Left colon (tissue), 2 donors: ENCODE data around the gene ATG7. TPM values are rescaled to one million over a fixed set of nuclear protein-coding genes. Genes with fewer than 3 reads are reported as not detected.
"Not testable (repeated sequence)": the region's sequence is repeated elsewhere in the genome, so short reads cannot be mapped to it uniquely, and the experiment has no call there.

Experiments
- ATAC-seq: fragments of 200-7000 bp; cut with Tn5 transposase; one replicate; pipeline ENCODE4 v1.9.1; 2020; ENCODE audit warnings: mild to moderate bottlenecking, moderate library complexity
- DNase-seq, 2 donors: peaks; one replicate each; pipeline ENCODE4 v3.0.0-alpha.2; 2020
- intact Hi-C, 2 donors: fragments of 100-400 bp; cut with DNase I in 1 of 2; cut with micrococcal nuclease in 1 of 2; formaldehyde crosslinking; loops; one replicate each; pipeline versions ENCODE4 v1.11.2 to v1.14.0; 2022; cut with DNase I, micrococcal nuclease
- total RNA-seq, 2 donors: library from RNA; stranded (reverse); fragmentation: NEBNext Ultra II Directional; extraction: Animal tissue kit (Norgen Biotek cat#: 25700); gene quantifications; one replicate each; pipeline ENCODE4 v1.2.1, GENCODE V29; 2021
- donor health status: DM: no; HTN: no; CAD: no.
- donor health status: DM: yes; HTN: yes; CAD: no.

ATG7 gene
- total RNA-seq, 2 donors from 2014 or later, result 34.6 to 41.0 TPM

DNA sequence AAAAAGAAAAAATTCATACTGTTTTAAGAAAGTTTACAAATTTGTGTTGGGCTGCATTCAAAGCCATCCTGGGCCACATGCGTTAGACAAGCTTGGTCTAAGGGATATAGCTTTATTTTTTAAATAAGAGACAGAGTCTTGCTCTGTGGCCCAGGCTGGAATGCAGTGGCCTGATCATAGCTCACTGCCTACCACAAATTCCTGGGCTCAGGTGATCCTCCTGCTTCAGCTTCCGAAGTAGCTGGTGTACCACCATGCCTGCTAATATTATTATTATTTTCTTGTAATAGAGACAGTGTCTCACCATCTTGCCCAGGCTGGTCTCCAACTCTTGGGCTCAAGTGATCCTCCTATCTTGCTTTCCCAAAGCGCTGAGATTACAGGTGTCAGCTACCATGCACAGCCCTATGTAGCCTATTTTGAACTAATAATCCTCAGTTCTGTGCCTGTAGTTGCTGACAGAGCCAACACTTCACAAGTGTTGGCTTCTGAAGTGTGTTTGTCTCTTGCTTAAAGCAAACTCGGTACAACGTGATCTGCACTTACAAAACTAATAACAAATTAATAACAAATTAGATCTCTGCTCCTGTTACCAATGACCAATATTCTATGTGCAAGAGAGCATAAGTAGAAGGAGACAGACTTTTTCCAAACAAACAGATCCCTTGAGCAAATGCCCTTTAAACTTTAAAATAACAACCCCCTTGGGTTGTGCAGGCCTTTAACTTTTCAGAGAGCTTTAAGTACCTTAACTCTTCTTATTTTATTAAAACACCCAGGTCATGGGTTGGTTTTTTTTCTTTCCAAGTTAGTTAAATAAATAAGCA lies 236.4 kb downstream of the ATG7 start:
- ATAC-seq (no peak), DNase-seq (no peak)

DNA sequence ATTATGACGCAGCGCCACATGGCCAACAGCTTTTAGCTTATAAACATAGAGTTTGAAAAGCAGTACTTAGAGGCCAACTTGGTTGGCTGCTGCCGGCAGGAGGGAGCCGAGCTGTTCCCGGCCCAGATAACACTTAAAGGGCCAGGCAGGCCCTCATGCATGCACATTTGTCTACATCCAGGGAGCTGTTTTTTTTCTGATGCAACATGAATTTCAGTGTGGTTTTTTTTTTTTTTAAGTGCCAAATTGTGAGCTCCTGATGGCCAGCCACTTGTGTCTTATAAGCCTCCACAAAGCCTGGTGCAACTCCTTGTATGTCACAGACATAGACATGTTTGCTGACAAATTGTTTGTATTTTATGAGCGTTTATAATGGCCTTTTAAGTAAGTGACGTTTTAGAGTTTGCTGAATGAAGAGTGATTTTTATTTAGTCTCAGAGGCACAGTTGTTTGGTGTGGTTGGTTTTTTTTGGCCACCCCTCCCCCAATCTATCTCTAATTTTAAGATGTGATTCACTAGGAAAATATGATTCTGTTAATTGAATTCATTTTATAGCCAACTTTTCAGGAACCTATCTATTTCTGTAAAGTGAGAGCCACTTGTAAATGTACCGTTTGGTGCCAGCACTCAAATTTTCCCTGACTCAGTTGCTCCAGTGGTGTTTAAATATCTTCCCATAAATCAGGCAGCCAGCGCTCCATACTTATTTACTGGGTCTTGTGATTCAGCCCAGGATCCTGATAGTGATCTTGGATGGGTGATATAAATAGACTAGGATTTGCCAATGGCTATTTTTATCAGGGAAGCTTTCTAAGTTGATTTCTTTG lies 237.2 kb downstream of the ATG7 start:
- ATAC-seq, result peak; percentile 97
- peak; percentile 69 to 76 for DNase-seq
- intact Hi-C loops, result no loop called here

More for the DNA sequence above, 236.4 kb downstream of the ATG7 start:
- intact Hi-C loops, result no loop called here

DNA sequence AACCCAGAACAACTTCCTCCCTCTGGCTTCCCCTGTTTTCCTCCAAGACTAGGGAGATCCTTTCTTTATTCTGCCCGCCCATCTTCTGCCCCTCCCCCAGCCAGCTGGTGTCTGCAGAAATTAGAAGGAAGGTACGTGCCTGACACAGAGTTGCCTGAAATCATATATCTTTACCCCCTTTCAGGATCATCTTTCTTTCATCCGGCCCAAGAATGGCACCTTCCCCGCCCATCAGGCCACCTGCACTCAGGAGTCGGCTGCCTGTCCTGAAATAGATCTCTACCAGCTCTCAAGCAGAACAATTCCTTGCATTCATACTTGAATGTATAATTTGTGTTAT lies 237.8 kb downstream of the ATG7 start:
- no peak for DNase-seq
- no peak for ATAC-seq
- intact Hi-C loops, result no loop called here

- no peak for ATAC-seq
- DNase-seq, result no peak
Measured at GRCh38 chr3:11510356-11510755, 238.2 kb downstream of the ATG7 start.

DNA sequence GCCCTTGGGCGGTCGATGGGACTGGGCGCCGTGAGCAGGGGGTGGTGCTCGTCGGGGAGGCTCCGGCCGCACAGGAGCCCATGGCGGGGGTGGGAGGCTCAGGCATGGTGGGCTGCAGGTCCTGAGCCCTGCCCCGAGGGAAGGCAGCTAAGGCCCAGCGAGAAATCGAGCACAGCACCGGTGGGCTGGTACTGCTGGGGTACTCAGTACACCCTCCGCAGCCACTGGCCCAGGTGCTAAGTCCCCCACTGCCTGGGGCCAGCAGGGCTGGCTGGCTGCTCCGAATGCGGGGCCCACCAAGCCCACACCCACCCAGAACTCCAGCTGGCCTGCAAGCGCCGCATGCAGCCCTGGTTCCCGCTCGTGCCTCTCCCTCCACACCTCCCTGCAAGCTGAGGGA lies 239.4 kb downstream of the ATG7 start:
- DNase-seq, ATAC-seq, intact Hi-C loops: not testable (repeated sequence)

More at GRCh38 chr3:11510356-11510755, 238.2 kb downstream of the ATG7 start:
- intact Hi-C loops, result no loop called here

GRCh38 chr3:11513125-11513816 lies 241.1 kb downstream of the ATG7 start:
- intact Hi-C loops, DNase-seq, ATAC-seq: not testable (repeated sequence)

DNA sequence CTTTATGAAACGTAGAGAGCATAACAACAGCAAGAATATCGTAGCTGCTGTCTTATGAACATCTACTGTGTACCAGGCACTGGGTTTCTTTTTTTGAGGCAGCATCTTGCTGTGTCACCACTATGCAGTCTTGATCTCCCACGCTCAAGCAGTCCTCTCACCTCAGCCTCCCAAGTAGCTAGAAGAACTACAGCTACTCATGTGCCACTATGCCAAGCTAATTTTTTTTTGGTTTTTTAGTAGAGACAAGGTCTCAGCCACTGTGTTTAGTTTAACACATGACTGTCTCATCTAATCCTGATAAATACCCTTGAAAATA lies 241.6 kb downstream of the ATG7 start:
- intact Hi-C loops, result no loop called here
- ATAC-seq (no peak), DNase-seq (no peak)

DNA sequence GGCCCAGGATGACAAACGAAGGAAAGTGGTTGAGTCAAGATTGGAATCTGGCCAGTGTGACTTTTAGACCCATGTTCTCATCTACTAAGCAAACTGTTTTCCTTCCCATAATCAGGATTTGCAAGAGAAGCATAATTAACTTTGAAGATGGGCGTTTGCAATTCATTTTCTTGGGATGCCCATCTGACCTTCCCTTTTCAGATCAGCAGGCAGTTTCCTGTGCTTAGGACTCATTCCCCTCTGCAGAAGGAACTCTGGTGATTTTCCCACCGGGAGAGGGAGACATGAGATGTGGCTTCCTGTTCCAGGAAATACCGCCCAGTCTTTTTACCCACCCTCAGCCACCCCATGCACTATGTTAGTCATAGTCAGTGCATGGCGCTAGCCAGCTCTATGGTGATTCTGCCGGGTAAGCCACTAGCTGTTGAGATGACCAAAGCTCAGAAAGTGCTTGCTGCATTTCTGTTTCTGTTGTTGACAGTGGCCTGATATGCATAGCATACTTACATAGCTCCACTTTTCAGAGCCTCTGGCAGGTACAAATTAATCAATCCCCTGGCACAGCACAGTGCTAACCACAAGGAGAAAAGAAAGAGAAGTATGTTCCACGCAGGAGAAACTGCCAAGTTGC lies 242.1 kb downstream of the ATG7 start:
- intact Hi-C loops, result no loop called here
- ATAC-seq (peak; percentile 42), DNase-seq (no peak)

GRCh38 chr3:11517601-11518000 lies 245.4 kb downstream of the ATG7 start:
- intact Hi-C loops, result no loop called here
- DNase-seq (no peak), ATAC-seq (no peak)

- DNase-seq, result no peak
- intact Hi-C loops, result no loop called here
- no peak for ATAC-seq
Measured at GRCh38 chr3:11521167-11521566, 249.0 kb downstream of the ATG7 start.

GRCh38 chr3:11522398-11522715 lies 250.2 kb downstream of the ATG7 start:
- intact Hi-C loops, result no loop called here
- ATAC-seq (no peak), DNase-seq (no peak)

- intact Hi-C loops, result no loop called here
- ATAC-seq (no peak), DNase-seq (no peak)
Measured at GRCh38 chr3:11522953-11523571, 250.9 kb downstream of the ATG7 start.

DNA sequence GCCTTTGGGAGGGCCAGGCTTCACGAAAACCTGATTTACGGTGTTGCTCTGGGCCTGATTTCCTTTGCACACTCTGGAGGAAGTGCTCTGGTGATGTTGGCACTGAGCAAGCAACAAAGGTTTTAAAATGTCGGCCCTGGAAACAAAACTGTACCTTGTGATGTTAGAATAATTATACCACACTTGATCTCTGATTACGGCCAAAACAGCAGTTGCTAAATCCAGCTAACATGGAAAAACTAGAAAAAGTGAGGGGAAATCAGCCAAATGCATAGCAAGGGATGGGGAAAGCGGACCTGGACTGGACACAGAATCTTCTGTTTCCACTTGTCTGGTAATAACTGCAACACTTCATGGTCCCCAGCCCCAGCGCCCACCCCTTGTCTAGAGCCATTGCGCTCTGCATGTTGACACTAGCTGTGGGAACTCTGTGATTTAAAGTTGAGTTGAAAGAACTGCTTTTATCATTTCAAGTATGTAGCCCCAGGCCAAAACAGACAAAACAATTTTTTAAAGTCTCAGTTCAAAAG lies 251.4 kb downstream of the ATG7 start:
- intact Hi-C loops, result no loop called here
- DNase-seq (no peak), ATAC-seq (no peak)

DNA sequence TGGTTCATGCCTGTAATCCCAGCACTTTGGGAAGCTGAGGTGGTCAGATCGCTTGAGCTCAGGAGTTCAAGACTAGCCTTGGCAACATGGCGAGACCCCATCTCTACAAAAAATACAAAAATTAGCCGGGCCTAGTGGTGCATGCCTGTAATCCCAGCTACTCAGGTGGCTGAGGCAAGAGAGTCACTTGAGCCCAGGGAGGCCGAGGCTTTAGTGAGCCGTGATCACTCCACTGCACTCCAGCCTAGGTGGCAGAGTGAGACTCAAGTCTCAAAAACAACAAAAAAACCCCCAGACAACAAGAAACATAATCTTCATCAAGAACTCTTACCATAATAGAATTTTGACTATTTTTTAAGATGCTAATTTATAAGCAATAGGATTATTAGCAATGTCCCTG lies 253.9 kb downstream of the ATG7 start:
- DNase-seq, intact Hi-C loops, ATAC-seq: not testable (repeated sequence)

- no peak for DNase-seq
- intact Hi-C loops, result no loop called here
- no peak for ATAC-seq
Measured at GRCh38 chr3:11529281-11529680, 257.1 kb downstream of the ATG7 start.

DNA sequence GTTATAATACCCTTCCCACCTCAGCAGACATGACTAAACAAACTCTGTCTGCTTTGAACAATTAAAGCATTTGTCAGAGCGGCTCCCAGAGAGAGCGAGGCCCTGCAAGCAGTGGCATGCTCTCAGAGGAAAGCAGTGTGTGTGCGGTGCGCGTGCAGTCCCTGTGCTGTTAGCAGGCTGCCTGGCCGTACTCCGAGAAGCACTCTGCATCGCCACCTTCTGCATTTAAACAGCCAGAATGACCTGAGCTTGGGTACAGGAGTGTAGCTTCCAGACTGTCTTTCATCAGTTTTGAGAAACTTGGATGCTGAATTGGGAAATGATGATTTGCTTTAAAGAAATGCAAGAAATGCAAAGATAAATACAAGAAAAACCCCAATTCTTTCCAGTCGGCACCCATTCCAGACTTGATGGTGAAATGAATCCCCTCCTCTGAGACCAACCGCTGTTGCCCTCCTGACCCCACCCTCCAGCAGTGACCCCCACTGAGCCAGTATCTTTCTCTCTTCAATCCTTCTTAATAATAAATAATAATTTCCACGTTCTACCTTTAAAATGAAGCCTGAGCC lies 258.0 kb downstream of the ATG7 start:
- intact Hi-C loops, result no loop called here
- DNase-seq, result no peak
- no peak for ATAC-seq

- intact Hi-C loops, result no loop called here
- ATAC-seq (no peak), DNase-seq (no peak)
Measured at GRCh38 chr3:11532931-11533391, 260.8 kb downstream of the ATG7 start.

DNA sequence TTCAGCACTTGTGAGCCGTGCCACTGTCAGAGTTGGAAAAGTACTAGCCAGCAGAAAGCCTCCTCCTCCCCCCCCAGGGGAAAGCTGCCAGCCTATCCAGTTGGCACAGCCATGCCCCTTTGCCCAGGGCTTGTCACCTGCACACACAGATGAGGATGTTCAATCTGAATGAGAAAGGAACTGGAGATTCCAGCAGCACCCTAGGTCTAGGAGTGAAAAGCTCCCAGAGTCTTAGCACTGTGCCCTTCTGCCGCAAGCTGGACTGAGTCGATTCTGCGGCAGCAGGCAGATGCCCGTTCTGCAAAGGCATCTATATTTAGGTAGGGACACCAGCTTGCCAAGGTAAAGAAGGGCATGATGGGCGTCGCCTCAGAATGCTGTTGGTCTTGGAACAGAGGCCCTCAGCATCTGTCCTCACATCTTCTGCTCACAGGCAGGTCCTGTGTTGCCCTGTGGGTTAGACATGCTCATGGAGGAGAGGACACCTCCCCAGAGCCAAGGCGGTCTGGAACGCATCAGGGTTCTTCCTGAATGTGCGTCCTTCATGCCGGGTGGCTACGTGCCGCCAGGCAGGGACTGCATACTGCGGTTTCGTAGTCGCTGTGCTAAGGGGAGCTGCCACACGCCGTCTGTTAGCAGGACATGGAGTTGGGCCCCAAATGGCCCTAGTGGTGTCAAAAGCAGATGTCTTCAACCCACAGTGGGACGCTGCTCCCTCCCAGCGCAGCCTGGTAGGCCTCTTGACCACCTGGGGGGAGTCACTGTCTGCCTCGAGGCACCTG lies 262.0 kb downstream of the ATG7 start:
- ATAC-seq (no peak), DNase-seq (no peak)
- intact Hi-C loops, result no loop called here
